ENCODE results near the gene ROBO1. TPM values are rescaled to one million over a fixed set of nuclear protein-coding genes. Genes with fewer than 3 reads are reported as not detected.

Gene ROBO1
- total RNA-seq, 2 donors from 2014 or later, result not detected

- Mint-ChIP-seq H3K27me3 (no peaks in the 10 kb centered on the region), H3K36me3 (ENCODE audit: low read depth) (no peaks in the 10 kb centered on the region), H3K4me1 (no peaks in the 10 kb centered on the region), H3K4me3 (no peak overlapping the region), H3K27ac (no peak overlapping the region)
- DNase-seq, result no peak
- no peaks in the 10 kb centered on the region for H3K9me3 ChIP-seq (ENCODE audit: control insufficient read depth, low read length, poor library complexity, severe bottlenecking)
- no peak for ATAC-seq
Observed at GRCh38 chr3:79751703-79752102, 16.1 kb downstream of the ROBO1 start.

DNA sequence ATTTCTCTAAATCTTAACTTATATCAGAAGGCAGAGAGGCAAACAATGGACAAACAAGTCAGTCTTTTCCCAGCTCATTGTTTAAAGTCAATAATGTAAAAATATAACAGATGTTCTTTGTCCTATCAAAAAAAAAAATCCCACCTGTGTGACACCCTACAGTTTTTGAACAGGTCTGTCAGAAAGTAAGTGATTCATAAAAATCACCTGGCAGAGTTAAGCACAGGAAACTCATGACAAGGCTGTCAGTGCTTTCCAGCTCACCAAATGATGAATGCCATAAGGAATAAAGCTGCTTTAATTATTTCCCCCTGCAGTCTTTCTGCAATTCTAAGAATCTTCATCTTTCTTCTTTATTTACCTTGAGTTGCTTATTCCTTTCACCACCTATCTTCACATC lies 30.3 kb downstream of the ROBO1 start:
- no peak overlapping the region for H3K4me3 Mint-ChIP-seq
- H3K4me1 Mint-ChIP-seq, result no peaks in the 10 kb centered on the region
- H3K9me3 ChIP-seq (ENCODE audit: control insufficient read depth, low read length, poor library complexity, severe bottlenecking), result no peaks in the 10 kb centered on the region
- no peak for DNase-seq
- ATAC-seq, result no peak
- no peak overlapping the region for H3K27ac Mint-ChIP-seq
- H3K36me3 Mint-ChIP-seq (ENCODE audit: low read depth), result no peaks in the 10 kb centered on the region
- H3K27me3 Mint-ChIP-seq, result no peaks in the 10 kb centered on the region

DNA sequence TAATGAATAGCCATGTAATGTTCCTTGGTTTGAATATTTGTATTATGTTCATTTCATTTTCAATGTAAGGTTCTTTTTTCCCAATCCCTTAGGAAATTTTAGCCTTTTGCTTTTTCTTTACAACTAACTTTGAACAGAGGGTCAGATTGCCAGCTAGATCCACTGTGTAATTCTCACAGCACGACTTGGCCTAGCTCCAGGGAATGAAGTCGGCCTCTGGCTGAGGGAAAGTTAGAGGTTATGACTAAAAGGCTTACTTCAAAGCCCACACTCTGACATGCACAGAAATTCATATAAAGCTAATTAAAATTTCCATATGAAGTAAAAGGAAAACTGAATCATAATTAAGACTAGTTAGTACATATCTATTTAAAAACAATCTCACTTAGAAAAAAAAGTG lies 38.7 kb downstream of the ROBO1 start:
- Mint-ChIP-seq H3K4me3 (no peak overlapping the region), H3K27me3 (no peaks in the 10 kb centered on the region), H3K36me3 (ENCODE audit: low read depth) (no peaks in the 10 kb centered on the region), H3K4me1 (no peaks in the 10 kb centered on the region), H3K27ac (no peak overlapping the region)
- no peaks in the 10 kb centered on the region for H3K9me3 ChIP-seq (ENCODE audit: control insufficient read depth, low read length, poor library complexity, severe bottlenecking)
- DNase-seq, result no peak
- ATAC-seq, result no peak

DNA sequence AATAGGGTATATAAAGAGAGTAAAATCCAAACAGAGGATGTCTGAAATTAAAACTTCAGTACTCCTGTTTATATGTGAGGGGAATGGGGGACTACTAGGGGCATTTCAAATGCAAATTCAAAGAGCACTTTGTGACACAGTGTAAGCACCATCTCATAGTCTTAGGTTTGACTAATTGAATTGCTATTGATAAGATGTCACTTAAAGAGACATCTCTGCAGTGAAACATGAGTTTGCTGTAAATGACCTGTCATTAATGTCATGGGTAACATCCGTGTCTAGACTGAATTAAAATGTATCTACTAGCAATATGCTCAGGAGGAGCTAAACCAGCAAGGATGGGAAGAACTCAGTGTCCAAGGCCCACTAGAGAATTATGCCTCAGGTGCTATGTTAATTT lies 41.0 kb downstream of the ROBO1 start:
- Mint-ChIP-seq H3K27me3 (no peaks in the 10 kb centered on the region), H3K36me3 (ENCODE audit: low read depth) (no peaks in the 10 kb centered on the region), H3K27ac (no peak overlapping the region), H3K4me1 (no peaks in the 10 kb centered on the region), H3K4me3 (no peak overlapping the region)
- ATAC-seq, result no peak
- no peak for DNase-seq
- H3K9me3 ChIP-seq (ENCODE audit: control insufficient read depth, low read length, poor library complexity, severe bottlenecking), result no peaks in the 10 kb centered on the region

DNA sequence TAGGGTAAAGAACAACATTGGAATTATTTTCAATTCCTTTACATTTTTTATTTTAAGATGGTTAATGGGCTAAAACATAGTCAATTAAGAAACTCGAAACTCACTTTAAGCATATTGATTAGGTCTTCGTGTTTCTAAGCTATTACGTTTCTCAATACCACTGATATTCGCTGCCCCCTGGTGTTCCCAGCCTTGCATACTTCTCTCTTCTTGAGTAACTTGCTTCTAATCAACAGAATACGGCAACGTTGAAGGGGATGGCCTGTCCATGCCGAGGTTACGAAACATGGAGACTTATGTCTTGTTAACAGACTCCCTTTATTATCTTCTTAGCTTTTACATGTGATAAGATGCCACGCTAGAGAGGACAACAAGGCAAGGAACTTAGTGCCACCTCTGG lies 43.6 kb downstream of the ROBO1 start:
- no peak for DNase-seq
- H3K9me3 ChIP-seq (ENCODE audit: control insufficient read depth, low read length, poor library complexity, severe bottlenecking), result no peaks in the 10 kb centered on the region
- Mint-ChIP-seq H3K36me3 (ENCODE audit: low read depth) (no peaks in the 10 kb centered on the region), H3K27me3 (no peaks in the 10 kb centered on the region), H3K27ac (no peak overlapping the region), H3K4me3 (no peak overlapping the region), H3K4me1 (no peaks in the 10 kb centered on the region)
- ATAC-seq, result no peak

DNA sequence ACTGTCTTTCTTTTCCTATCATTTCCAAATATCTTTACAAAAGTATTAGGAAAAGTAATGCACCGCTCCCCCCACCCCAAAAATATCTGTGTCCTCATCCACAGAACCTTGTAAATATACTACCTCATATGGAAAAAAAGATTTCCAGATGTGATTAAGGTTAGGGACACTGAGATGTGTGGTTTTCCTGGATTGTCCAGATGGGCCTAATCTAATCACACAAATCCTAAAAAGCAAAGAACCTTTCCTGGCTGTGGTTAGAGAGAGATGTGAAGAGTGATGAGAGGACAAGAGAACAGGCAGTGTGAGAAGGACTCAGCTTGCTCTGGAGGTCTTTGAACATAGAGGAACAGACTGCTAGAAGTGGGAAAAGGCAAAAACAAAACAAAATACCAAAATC lies 77.7 kb downstream of the ROBO1 start:
- H3K9me3 ChIP-seq (ENCODE audit: control insufficient read depth, low read length, poor library complexity, severe bottlenecking), result no peaks in the 10 kb centered on the region
- Mint-ChIP-seq H3K27ac (no peak overlapping the region), H3K36me3 (ENCODE audit: low read depth) (no peaks in the 10 kb centered on the region), H3K4me3 (no peak overlapping the region), H3K27me3 (no peaks in the 10 kb centered on the region), H3K4me1 (no peaks in the 10 kb centered on the region)
- DNase-seq (no peak), ATAC-seq (no peak)

DNA sequence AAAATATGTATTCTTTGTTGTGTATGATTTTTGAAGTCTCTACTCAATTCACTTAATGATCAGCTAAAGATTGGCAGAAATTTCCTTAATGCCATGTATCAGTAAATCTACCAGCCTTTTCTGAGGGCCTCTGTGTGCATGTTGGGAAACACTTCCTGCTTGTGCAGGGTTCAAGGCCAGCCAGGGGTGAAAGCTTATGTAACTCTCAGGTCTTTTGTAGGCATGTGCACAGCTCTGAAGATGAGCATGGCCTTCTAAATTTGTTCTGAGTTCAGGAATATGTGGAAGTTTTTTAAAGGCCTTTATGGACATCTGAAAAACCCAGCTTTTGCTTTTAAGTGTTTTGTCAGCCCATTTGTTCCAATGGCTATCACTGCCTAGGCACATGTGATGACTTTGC lies 82.7 kb downstream of the ROBO1 start:
- Mint-ChIP-seq H3K36me3 (ENCODE audit: low read depth) (no peaks in the 10 kb centered on the region), H3K27ac (no peak overlapping the region), H3K27me3 (no peaks in the 10 kb centered on the region), H3K4me3 (no peak overlapping the region), H3K4me1 (no peaks in the 10 kb centered on the region)
- H3K9me3 ChIP-seq (ENCODE audit: control insufficient read depth, low read length, poor library complexity, severe bottlenecking), result no peaks in the 10 kb centered on the region
- ATAC-seq (no peak), DNase-seq (no peak)

DNA sequence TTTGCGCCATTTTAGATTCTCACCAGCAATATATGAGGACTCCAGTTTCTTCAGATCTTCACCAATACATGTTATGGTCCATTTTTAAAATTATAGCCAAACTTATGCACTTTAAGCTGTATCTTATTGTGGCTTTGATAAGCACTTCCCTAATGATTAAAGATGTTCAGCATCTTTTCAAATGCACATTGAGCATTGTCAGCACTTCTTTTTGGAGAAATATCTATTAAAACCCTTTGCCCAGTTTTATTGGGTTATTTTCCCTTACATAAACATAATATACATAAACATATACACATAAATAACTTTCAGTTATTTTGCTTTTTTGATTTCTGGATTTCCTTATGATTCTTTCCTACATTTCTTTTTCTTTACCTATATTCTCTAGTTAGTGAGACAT lies 83.8 kb downstream of the ROBO1 start:
- no peak overlapping the region for H3K4me3 Mint-ChIP-seq
- no peaks in the 10 kb centered on the region for H3K36me3 Mint-ChIP-seq (ENCODE audit: low read depth)
- DNase-seq (no peak), ATAC-seq (no peak)
- H3K27me3 Mint-ChIP-seq, result no peaks in the 10 kb centered on the region
- H3K27ac Mint-ChIP-seq, result no peak overlapping the region
- H3K9me3 ChIP-seq (ENCODE audit: control insufficient read depth, low read length, poor library complexity, severe bottlenecking), result peaks cover 3% of the 10 kb centered on the region
- H3K4me1 Mint-ChIP-seq, result no peaks in the 10 kb centered on the region

- Mint-ChIP-seq H3K27ac (no peak overlapping the region), H3K27me3 (no peaks in the 10 kb centered on the region), H3K4me3 (no peak overlapping the region), H3K36me3 (ENCODE audit: low read depth) (no peaks in the 10 kb centered on the region), H3K4me1 (no peaks in the 10 kb centered on the region)
- no peak for DNase-seq
- no peaks in the 10 kb centered on the region for H3K9me3 ChIP-seq (ENCODE audit: control insufficient read depth, low read length, poor library complexity, severe bottlenecking)
- ATAC-seq, result no peak
Observed at GRCh38 chr3:79672731-79673130, 95.1 kb downstream of the ROBO1 start.

DNA sequence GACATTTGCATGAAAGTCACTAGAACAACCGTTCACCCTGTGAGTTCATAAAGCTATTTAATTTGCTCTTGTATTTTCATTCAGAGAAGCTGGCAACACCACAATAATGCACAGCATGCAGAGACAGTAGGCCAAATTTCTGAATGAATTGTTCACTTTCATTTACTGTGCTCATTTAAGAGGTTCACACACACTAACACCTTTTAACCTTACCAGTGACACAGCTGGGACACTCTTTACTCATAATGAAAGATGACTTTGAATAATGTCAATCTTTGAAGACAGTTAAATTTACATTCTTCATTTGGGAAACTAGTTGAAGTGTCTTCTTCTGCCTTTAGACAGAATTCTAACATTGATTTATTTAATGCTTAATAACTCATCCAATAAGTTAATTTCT lies 95.7 kb downstream of the ROBO1 start:
- Mint-ChIP-seq H3K4me1 (no peaks in the 10 kb centered on the region), H3K4me3 (no peak overlapping the region), H3K27ac (no peak overlapping the region), H3K36me3 (ENCODE audit: low read depth) (no peaks in the 10 kb centered on the region), H3K27me3 (no peaks in the 10 kb centered on the region)
- no peak for DNase-seq
- ATAC-seq, result no peak
- H3K9me3 ChIP-seq (ENCODE audit: control insufficient read depth, low read length, poor library complexity, severe bottlenecking), result no peaks in the 10 kb centered on the region

- DNase-seq, result no peak
- H3K9me3 ChIP-seq (ENCODE audit: control insufficient read depth, low read length, poor library complexity, severe bottlenecking), result no peaks in the 10 kb centered on the region
- Mint-ChIP-seq H3K36me3 (ENCODE audit: low read depth) (no peaks in the 10 kb centered on the region), H3K27me3 (no peaks in the 10 kb centered on the region), H3K4me1 (no peaks in the 10 kb centered on the region), H3K4me3 (no peak overlapping the region), H3K27ac (no peak overlapping the region)
- no peak for ATAC-seq
Observed at GRCh38 chr3:79670178-79670577, 97.6 kb downstream of the ROBO1 start.

DNA sequence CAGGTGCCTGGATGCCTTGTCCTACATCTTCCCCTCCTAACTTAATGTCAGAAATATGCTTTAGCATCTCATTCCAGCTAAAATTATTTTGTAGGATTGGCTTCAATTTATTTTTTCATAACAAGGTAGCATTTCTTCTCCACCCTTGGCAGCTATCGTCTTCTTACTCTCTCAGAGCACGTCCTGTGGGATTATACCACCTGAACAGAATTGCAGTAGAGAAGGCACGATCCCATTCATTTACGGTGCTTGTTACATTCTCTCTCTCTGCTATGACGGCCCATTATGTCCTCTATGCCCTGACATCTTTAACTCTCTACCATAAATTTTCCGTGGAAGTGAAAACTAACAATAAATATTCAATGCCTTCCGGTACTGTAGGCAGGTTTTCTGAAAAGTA lies 103.3 kb downstream of the ROBO1 start:
- no peaks in the 10 kb centered on the region for H3K9me3 ChIP-seq (ENCODE audit: control insufficient read depth, low read length, poor library complexity, severe bottlenecking)
- DNase-seq, result no peak
- H3K27ac Mint-ChIP-seq, result no peak overlapping the region
- no peaks in the 10 kb centered on the region for H3K4me1 Mint-ChIP-seq
- H3K27me3 Mint-ChIP-seq, result no peaks in the 10 kb centered on the region
- H3K36me3 Mint-ChIP-seq (ENCODE audit: low read depth), result no peaks in the 10 kb centered on the region
- no peak for ATAC-seq
- H3K4me3 Mint-ChIP-seq, result no peak overlapping the region

DNA sequence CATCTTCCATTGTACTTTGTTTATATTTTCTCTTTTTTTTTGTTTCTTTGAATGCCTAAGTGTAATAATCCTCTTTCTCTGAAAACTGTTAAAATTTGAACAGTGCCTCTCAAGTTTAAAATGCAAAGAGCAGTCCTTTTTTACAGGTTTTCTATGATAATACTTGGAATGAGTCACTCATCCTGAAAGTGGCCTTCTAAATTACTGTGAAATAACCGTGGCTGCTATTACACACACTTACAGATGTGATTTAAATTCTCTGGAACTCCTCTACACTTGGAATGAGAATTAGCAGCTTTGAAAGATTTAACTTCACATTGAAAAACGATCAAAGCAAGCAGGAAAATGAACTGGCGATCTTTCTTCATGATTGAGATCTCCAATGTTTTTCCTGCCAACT lies 105.9 kb downstream of the ROBO1 start:
- ATAC-seq (no peak), DNase-seq (no peak)
- Mint-ChIP-seq H3K27me3 (no peaks in the 10 kb centered on the region), H3K27ac (no peak overlapping the region), H3K36me3 (ENCODE audit: low read depth) (no peaks in the 10 kb centered on the region), H3K4me3 (no peak overlapping the region), H3K4me1 (no peaks in the 10 kb centered on the region)
- H3K9me3 ChIP-seq (ENCODE audit: control insufficient read depth, low read length, poor library complexity, severe bottlenecking), result no peaks in the 10 kb centered on the region

DNA sequence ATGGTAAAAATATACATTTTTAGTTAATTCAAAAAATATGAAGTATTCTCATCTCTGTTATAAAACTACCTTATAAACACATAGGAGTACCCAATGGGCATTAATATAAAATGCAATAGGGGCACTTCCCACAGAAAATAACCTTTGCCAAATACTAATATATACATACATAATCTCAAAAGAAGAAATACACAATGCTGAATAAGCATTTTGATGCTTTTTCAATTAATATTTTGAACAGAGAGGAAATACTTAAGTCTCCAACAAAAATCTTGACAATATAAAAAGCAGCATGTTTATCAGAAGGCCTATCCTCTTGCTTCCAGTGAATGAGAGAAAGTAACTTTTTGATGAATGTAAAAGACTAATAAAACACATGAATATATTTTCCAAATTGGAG lies 110.7 kb downstream of the ROBO1 start:
- no peaks in the 10 kb centered on the region for H3K9me3 ChIP-seq (ENCODE audit: control insufficient read depth, low read length, poor library complexity, severe bottlenecking)
- H3K27ac Mint-ChIP-seq, result no peak overlapping the region

GRCh38 chr3:79654019-79654418 lies 113.8 kb downstream of the ROBO1 start:
- DNase-seq, result no peak
- ATAC-seq, result no peak
- Mint-ChIP-seq H3K4me1 (no peaks in the 10 kb centered on the region), H3K36me3 (ENCODE audit: low read depth) (no peaks in the 10 kb centered on the region), H3K4me3 (no peak overlapping the region), H3K27me3 (no peaks in the 10 kb centered on the region), H3K27ac (no peak overlapping the region)
- no peaks in the 10 kb centered on the region for H3K9me3 ChIP-seq (ENCODE audit: control insufficient read depth, low read length, poor library complexity, severe bottlenecking)

More for the DNA sequence above, 110.7 kb downstream of the ROBO1 start:
- ATAC-seq (no peak), DNase-seq (no peak)
- H3K27me3 Mint-ChIP-seq, result no peaks in the 10 kb centered on the region
- H3K36me3 Mint-ChIP-seq (ENCODE audit: low read depth), result no peaks in the 10 kb centered on the region
- H3K4me1 Mint-ChIP-seq, result no peaks in the 10 kb centered on the region
- H3K4me3 Mint-ChIP-seq, result no peak overlapping the region
